GM19324 (cell line): ENCODE data around the gene ZWILCH.
"Not testable (repeated sequence)": the region's sequence is repeated elsewhere in the genome, so short reads cannot be mapped to it uniquely, and the experiment has no call there.

ENCODE experiments used
- ATAC-seq: cut with Tn5 transposase; IDR thresholded peaks from one replicate; pipeline ENCODE4 v1.9.1; 2021; ENCODE audit warnings: mild to moderate bottlenecking, moderate library complexity; ENCODE audit not compliant: unreplicated experiment, low FRiP score

The ZWILCH gene

DNA sequence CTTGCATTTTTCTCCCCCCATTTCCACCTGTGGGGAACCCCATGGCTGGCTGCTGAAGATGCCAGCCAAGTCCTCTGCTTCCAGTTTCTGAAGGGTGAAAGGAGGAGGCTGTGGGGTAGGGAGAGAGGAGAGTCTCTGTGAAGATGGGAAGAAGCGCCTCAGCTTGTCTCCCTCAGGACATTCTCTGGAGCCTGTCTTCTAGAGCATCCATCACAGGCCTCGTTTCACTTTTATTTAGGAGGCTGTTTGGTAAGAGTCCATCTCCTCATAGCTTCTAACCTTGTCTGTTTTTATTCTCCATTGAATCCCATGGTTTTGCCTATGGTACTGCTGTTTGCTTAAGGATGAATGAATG, 69.4 kb downstream of the ZWILCH start:
- ATAC-seq: no peak

DNA sequence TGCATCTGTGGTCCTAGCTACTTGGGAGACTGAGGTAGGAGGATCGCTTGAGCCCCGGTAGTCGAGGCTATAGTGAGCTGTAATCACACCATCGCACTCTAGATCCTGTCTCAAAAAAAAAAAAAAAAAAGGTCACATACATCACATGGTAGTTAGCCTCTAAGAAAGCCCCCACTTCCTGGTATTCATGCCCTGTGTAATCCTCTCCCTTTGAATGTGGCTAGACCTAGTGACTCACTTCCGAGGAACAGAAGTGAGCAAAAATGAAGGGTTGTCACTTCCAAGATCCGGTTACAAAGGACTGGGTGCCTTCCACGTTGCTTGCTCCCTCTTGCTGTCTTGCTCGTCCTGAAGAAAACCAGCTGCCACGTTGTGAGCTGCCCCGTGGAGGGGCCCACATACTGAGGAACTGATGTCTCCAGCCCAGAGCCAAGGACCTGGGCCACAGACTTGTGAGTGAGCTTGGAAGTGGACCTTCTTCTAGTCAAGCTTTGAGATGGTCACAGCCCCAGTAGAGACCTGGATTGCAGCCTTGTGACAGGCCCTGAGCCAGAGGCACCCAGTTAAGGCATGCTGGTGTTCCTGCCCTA, 73.3 kb downstream of the ZWILCH start:
- no peak for ATAC-seq

DNA sequence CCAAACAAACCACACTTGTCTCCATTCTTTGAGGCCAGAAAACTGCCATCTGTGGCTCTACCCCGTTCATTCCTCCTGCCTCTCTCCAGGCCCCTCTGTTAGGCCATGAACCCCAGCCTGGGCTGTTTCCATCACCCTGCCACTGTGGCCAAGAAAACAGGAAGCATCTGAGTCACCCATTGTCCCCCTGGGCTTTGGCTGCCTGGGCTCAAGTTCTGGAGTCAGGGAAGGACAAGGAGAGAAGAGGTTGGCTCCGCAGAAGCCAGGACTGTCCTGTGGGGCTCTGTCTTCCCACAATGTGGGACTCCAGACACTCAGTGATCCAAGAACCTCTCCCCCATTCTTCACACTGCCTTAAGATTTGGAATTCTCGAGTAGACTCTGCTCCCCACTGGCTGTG, 75.5 kb downstream of the ZWILCH start:
- ATAC-seq: no peak

DNA sequence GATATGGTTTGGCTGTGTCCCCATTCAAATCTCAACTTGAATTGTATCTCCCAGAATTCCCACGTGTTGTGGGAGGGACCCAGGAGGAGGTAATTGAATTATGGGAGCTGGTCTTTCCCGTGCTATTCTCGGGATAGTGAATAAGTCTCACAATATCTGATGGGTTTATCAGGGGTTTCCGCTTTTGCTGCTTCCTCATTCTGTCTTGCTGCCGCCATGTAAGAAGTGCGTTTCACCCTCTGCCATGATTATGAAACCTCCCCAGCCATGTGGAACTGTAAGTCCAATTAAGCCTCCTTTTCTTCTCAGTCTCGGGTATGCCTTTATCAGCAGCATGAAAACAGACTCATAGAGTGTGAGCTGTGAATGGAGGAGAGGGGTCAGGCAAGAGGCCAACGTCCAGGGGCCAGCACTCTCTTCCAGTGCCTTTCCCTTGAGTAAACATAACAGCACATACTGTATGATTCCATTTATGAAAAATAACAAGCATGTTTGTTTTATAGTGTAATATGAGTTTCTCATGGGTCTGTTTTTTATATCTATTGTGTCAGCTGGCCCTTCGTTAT, 76.9 kb downstream of the ZWILCH start:
- ATAC-seq: no peak

DNA sequence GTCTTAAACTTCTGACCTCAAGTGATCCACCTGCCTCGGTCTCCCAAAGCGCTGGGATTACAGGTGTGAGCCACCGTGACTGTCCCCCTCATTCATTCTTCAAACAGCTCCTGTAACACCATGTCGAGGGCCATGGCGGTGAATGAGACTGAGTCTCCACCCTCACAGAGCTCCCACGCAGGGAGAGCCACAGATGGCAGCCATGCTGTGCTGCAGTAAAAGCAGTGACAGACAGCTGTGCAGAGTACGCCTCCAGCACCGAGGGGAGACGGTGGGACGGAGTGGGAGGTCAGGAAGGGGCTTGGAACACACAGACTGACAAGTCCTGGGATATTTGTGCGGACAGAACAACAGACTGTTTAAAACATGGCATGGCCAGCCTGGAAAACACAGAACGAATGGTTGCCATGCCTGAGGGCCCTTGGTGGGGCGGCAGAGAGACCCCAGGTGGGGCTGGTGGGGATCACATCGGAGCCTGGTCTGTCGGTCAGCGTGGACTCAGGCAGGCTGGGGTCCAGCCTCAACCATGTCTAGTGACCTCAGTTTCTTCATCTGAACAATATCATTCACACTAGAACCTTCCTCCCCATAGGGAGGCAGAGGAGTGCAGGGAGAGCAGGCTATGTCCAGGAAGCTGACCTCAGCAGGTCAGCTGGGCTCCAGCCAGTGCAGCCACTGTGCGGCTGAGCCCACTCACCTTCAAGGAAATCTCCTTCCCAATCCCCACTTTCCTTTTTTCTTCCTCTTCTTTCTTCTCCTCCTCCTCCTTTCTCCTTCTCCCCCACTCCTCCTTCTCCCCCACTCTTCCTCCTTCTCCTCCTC, 81.2 kb downstream of the ZWILCH start:
- no peak for ATAC-seq

DNA sequence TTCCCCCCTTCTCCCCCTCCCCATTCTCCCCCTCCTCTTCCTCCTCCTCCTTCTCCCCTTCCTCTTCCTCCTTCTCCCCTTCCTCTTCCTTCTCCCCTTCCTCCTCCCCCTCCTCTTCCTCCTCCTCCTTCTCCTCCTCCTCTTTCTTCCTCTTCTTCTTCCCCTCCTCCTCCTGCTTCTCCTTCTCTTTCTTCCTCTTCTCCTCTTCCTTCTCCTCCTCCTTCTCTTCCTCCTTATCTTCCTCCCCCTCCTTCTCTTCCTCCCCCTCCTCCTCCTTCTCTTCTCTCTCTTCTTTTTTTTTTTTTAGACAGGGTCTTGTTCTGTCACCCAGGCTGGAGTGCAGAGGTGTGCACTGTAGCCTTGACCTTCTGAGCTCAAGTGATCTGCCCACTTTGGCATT, 81.9 kb downstream of the ZWILCH start:
- ATAC-seq: no peak

DNA sequence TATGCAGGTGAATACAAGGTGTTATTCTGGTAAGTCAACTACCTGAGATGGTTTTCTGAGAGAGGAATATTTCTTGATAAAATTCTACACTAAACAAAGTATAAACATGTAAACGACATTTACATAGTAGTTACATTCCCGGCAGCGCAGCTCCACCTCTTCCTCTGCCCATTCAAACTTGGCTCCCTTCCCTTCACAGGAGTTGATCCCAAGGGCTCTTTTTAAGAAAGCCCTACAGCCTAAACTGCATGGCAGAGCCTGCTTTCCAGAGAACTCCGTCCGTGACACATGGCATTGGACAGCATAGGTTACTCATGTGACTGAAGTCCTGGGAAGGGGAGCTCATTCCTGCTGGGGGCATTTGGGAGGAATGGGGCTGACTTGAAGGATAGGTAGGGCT, 82.6 kb downstream of the ZWILCH start:
- ATAC-seq: no peak

DNA sequence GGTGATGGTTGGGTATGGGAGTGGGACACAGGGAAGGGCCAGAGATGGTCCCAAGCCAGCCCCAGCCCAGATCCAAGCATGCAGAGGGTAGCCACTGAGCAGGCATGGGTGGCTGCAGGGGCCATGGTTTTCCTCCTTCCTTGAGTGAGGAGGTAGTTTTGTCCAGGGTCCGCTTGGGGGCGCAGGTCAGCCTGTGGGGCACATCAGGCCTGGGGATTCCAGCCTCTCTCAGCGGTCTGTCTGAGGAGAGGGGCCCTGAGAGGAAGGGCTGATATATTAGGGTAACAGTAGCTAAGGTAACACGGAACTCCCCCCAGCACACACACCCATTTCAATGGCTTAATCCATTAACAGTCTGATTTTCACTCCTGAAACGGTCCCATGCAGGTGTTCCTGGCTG, 83.4 kb downstream of the ZWILCH start:
- ATAC-seq: no peak

DNA sequence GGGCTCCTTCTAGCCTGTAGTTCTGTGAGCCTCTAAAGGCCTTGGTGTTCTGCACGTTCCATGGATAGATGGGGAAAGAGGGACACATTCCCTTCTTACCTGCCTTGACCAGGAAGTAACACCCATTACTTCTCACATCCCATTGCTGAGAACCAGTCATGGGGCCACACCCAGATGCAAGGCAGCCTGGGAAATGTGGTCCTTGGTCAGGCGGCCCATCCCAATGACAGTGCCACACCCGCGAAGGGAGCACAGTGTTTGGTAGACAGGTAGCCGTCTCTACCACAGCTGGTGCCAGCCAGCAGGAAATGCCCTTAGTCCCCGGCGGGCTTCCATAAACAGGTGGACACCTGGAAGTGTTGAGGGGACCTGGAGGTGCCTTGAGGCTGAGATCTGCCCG, 83.8 kb downstream of the ZWILCH start:
- ATAC-seq: no peak

DNA sequence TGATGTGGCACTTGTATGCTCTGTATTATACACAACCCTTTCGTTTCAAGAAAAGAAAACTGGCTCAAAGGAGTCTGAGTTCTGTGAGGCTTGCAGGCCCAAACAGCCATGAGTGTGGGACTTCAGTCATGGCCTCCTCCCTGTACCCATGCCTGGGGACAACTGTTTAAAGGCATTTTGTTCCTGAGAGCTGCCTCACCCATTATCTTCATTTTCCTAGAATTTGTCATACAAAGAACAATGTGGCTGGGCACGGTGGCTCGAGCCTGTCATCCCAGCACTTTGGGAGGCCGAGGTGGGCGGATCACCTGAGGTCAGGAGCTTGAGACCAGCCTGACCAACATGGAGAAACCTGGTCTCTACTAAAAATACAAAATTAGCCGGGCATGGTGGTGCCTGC, 84.3 kb downstream of the ZWILCH start:
- not testable (repeated sequence) for ATAC-seq

DNA sequence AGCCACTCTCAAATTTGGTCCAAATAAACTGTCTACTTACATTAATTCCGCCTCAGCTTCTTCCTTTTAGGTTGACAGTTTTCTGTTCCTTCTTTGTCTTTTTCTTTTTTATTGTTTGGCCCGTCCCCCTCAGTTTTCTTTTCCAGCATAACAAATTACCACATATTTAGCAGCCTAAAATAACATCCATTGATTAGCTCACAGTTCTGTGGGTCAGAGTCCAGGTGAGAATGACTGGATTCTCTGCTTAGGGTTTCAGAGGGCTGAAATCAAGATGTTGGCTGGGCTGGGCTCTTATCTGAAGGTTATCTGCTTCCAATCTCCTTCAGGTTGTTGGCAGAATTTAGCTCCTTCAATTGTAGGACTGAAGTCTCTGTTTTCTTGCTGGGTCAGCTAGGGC, 85.3 kb downstream of the ZWILCH start:
- no peak for ATAC-seq

DNA sequence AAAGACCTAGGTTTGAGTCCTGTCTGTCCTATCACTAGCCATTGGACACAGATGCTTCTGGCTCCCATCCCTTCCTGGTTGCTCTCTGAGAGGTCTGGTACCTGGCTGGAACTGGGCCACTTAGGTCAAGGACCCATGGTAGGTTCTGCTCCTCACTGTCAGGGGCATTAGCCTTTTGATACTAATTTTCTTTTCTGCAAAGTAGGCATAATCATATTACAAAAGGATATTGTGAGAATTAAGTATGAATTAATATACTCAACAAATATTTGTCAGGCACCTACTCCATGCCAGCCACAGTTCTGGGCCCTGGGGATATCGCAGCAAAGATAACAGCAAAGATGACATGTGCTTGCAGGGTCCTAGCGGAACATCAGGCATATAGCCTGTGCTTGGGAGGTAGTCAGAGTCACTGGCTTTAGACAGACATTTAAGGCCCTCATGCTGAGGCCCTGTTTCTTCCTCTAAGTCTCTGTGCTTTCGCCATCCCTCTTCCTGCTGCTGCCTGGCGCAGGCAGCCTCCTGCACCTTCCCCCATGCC, 86.3 kb downstream of the ZWILCH start:
- ATAC-seq: no peak

DNA sequence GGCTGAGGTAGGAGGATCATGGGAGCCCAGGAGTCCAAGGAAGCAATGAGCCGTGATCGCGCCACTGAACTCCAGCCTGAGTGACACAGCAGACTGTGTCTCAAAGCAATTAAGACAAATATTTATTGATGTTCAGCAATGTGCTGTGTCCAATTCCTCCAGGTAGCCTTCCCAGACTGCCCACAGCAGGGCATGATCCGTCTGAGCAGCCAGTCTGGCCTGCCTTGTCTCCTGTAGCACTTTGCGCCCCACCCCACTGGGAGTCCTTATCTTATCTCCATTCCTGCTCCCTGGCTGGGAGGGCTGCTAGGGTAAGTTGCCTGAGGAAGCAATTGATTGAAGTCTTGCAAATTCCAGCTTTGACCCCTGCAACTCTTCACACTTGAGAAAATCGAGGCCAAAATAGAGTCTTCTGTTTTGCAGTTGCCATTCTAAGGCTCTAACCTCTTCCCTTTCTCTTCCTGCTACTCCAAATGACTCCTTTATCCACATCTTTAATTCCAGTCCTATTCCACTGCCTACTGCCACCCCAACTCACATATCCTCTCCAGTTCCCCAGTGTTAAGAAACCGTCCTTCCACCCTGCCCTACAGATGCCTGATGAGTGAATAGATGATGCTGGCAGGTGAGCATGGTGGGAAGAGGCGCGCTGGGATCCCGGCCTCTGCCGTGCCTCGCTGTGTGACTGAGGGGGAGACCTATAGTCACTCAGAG, 87.5 kb downstream of the ZWILCH start:
- no peak for ATAC-seq

DNA sequence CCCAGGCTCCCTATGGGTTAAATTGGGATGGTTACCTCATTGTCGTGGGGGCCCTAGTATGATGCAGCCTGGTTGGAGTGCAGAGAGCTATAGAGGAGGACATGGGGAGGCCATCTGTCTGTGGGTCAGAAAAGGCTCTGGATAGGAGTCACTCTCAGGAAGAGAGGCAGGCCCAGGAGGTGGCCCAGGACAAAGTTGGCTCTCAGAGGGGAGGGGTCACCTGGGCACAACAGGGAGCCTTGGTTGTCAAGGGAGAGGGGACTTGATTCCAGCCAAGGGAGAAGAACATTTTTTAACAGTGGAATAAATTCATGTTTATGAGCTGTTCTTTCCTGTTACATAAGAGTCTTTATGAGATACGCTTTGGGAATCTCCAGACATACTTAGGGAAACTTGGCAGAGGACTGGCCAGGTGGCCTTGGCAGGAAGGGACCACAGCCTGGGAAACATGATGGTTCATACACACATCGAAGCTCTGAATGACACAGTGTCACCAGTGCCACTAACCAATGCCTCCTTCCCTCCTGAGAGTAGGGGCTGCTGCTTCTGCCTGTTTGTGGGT, 88.2 kb downstream of the ZWILCH start:
- no peak for ATAC-seq

DNA sequence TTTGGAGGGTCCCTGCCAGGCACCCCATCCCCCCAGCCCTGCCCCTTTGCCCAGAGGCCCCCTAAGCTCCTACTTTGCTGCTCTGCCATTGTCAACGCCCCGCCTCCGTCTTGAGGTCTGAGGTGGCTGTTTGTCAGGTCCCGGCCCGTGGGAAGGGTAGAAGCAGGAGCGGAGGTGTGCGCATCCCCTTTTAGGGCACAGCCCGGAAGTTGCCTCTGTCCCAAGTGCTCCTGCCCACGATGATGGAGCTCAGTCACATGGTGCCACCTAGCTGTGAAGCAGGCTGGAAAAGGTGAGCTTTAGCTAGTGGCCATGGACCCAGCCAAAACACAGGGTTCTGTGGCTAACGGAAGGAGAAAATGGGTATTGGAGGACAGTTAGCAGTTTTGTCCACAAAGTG, 89.2 kb downstream of the ZWILCH start:
- no peak for ATAC-seq

DNA sequence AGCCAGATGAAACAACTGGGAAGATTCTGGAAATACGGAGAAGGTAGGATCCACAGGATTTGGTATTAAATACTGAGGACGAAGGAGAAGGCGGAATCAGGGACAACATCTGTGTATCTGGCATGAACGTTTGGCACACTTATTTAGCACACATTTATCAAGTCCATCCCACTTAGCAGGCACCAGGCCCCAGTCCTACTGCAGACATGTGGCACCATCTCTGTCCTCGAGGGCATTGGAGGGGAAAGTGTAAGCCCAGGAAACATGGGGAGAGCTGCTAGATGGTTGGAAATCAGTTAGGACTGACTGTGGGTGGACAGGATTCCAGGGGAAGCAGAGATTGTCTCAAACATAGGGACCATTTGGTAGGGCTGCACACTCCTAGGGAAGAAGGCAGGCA, 89.7 kb downstream of the ZWILCH start:
- ATAC-seq: no peak

DNA sequence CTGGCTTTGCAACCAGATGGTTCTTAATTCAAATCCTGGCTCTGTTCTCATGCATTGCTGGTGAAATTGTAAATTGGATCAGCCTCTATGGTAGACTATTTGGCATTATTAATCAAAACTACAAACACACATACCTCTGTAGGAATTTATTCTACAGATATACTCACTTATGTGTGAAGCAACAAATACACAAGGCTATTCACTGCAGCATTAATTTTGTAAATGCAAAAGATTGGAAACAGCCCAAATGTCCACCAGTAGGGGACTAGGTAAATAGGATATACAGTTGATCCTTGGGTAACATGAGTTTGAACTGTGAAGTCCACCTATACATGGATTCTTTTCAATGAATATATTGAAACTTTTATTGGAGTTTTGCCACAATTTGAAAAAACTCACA, 90.2 kb downstream of the ZWILCH start:
- no peak for ATAC-seq

DNA sequence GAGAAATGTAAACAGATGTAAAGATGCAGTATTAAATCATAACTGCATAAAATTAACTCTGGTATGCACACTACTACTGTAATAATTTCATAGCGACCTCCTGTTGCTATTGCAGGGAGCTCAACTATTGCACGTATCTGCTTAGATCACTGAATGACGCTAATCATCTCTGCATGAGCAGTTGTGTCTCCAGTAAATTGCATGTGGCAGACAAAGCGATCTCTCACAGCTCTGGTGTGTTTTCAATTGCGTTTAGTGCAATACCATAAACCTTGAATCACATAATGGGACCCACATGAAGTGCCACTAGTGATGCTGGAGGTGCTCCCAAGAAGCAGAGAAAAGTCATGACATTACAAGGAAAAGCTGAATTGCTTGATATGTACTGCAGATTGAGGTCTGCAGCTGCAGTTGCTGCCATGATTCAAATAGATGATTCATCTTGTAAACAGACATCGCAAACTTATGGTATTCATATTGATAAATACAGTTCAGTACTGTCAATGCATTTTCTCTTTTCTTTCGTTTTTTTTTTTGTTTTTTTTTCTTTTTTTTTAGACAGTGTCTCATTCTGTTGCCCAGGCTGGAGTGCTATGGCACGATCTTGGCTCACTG, 90.9 kb downstream of the ZWILCH start:
- ATAC-seq: no peak

DNA sequence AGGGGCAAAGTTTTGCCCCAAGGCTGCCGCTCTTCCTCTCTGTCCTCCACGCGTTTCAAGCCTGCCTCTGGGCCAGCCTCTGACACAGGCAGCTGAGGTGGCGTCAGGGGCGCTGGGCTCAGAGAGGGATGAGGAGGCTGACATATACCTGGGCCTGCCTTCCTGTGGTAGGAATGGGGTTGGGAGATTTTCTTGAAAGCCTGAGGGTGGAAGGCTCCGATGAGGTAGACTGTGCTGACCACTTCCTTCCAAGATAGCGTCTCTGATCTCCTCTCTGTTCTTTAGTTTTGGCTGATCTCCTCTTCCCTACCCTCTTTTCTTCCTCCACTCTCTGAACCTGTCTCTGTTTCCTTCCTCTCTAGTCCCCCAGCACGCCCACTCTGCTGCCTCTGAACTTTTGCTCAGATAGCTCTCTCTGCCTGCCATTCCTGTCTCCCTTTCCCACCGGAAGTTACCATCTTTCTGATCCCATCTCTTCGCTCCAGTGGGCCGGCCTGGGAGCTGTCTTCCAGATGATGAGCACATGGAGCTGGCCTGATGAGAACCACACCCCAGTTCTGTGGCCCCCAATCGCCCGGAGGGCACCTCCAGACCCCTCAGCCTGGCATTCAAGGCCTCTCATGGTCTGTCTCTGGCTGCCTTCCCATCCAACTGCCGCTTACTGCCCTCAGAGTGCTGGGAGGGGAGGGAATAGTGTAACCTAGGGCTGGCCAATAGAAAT, 93.1 kb downstream of the ZWILCH start:
- no peak for ATAC-seq
